RWPE2 (cell line): ENCODE data around the gene ABL2.

Source experiments
- ATAC-seq: fragments of 200-7000 bp; cut with Tn5 transposase; 3 replicates; pipeline ENCODE4 v1.9.1; 2021; ENCODE audit warnings: low read depth
- DNase-seq: peaks from one replicate; pipeline ENCODE4 v3.0.0-alpha.2; 2020; ENCODE audit warnings: low spot score
- H3K27ac ChIP-seq: fragments of 450-650 bp; 2 replicates; pipeline ENCODE4 v1.5.1; 2017; ENCODE audit warnings: mild to moderate bottlenecking; ENCODE audit not compliant: poor library complexity, severe bottlenecking
- H3K27me3 ChIP-seq: fragments of 250-450 bp; sonication (Bioruptor Pico); 2 replicates; pipeline ENCODE4 v1.5.1; 2021; ENCODE audit warnings: mild to moderate bottlenecking, moderate library complexity; ENCODE audit not compliant: insufficient read depth, poor library complexity, severe bottlenecking
- H3K36me3 ChIP-seq: fragments of 250-450 bp; sonication (Bioruptor Pico); 2 replicates; pipeline ENCODE4 v1.5.1; 2020; ENCODE audit warnings: low read depth, mild to moderate bottlenecking, moderate library complexity
- H3K4me1 ChIP-seq: fragments of 250-450 bp; sonication (Bioruptor Pico); 2 replicates; pipeline ENCODE4 v1.5.1; 2021; ENCODE audit warnings: mild to moderate bottlenecking, moderate library complexity; ENCODE audit not compliant: insufficient read depth, poor library complexity, severe bottlenecking
- H3K4me3 ChIP-seq: fragments of 250-450 bp; sonication (Bioruptor Pico); 2 replicates; pipeline ENCODE4 v1.5.1; 2021; ENCODE audit warnings: mild to moderate bottlenecking, moderate library complexity; ENCODE audit not compliant: severe bottlenecking
- H3K9me3 ChIP-seq: fragments of 250-450 bp; sonication (Bioruptor Pico); 2 replicates; pipeline ENCODE4 v1.5.1; 2021; ENCODE audit warnings: mild to moderate bottlenecking, moderate library complexity; ENCODE audit not compliant: severe bottlenecking
- CTCF ChIP-seq: fragments of 450-650 bp; IDR thresholded peaks from one replicate; pipeline ENCODE4 v1.5.1; 2017; ENCODE audit warnings: mild to moderate bottlenecking, moderate library complexity; ENCODE audit not compliant: poor library complexity, severe bottlenecking

Gene ABL2

GRCh38 chr1:179194068-179194537, 35.4 kb downstream of the ABL2 start:
- DNase-seq = no peak
- ATAC-seq = no peak
- H3K27ac ChIP-seq = no peak overlapping the region
- TF ChIP-seq CTCF = peak; percentile 70
- no peak overlapping the region for H3K4me3 ChIP-seq
- no peaks in the 10 kb centered on the region for H3K4me1 ChIP-seq
- no peaks in the 10 kb centered on the region for H3K27me3 ChIP-seq
- H3K36me3 ChIP-seq = peaks cover 8% of the 10 kb centered on the region; the same call in 1 of the 2 replicates
- no peaks in the 10 kb centered on the region for H3K9me3 ChIP-seq

GRCh38 chr1:179190861-179191260, 38.6 kb downstream of the ABL2 start:
- no peaks in the 10 kb centered on the region for H3K9me3 ChIP-seq
- ATAC-seq (no peak), DNase-seq (no peak)
- no peaks in the 10 kb centered on the region for H3K4me1 ChIP-seq
- TF ChIP-seq CTCF = no peak
- H3K36me3 ChIP-seq = 0 out of 2 replicates have a peak, but pooled peaks cover 11% of the 10 kb centered on the region
- H3K4me3 ChIP-seq = no peak overlapping the region
- no peaks in the 10 kb centered on the region for H3K27me3 ChIP-seq
- H3K27ac ChIP-seq = no peak overlapping the region

- no peak overlapping the region for H3K27ac ChIP-seq
- H3K36me3 ChIP-seq = 0 out of 2 replicates have a peak, but pooled peaks cover 6% of the 10 kb centered on the region
- DNase-seq (no peak), ATAC-seq (no peak)
- H3K4me3 ChIP-seq = no peak overlapping the region
- H3K27me3 ChIP-seq = no peaks in the 10 kb centered on the region
- no peaks in the 10 kb centered on the region for H3K9me3 ChIP-seq
- no peak for TF ChIP-seq CTCF
- H3K4me1 ChIP-seq = no peaks in the 10 kb centered on the region
These were observed 41.6 kb downstream of the ABL2 start for GRCh38 chr1:179187735-179188471.

GRCh38 chr1:179187043-179187442, 42.4 kb downstream of the ABL2 start:
- Histone ChIP-seq H3K27me3 (no peaks in the 10 kb centered on the region), H3K9me3 (no peaks in the 10 kb centered on the region), H3K4me3 (no peak overlapping the region), H3K27ac (no peak overlapping the region), H3K4me1 (no peaks in the 10 kb centered on the region), H3K36me3 (0 out of 2 replicates have a peak, but pooled peaks cover 6% of the 10 kb centered on the region)
- TF ChIP-seq CTCF = no peak
- ATAC-seq (no peak), DNase-seq (no peak)

GRCh38 chr1:179184403-179184802, 45.1 kb downstream of the ABL2 start:
- ATAC-seq (no peak), DNase-seq (no peak)
- no peaks in the 10 kb centered on the region for H3K27me3 ChIP-seq

More at GRCh38 chr1:179184403-179184802, 45.1 kb downstream of the ABL2 start:
- Histone ChIP-seq H3K4me1 (peaks cover 11% of the 10 kb centered on the region), H3K36me3 (0 out of 2 replicates have a peak, but pooled peaks cover 6% of the 10 kb centered on the region), H3K4me3 (no peak overlapping the region), H3K27ac (no peak overlapping the region), H3K9me3 (no peaks in the 10 kb centered on the region)
- no peak for TF ChIP-seq CTCF
